ENCODE results near the gene CSNK1G1.

Gene CSNK1G1

DNA sequence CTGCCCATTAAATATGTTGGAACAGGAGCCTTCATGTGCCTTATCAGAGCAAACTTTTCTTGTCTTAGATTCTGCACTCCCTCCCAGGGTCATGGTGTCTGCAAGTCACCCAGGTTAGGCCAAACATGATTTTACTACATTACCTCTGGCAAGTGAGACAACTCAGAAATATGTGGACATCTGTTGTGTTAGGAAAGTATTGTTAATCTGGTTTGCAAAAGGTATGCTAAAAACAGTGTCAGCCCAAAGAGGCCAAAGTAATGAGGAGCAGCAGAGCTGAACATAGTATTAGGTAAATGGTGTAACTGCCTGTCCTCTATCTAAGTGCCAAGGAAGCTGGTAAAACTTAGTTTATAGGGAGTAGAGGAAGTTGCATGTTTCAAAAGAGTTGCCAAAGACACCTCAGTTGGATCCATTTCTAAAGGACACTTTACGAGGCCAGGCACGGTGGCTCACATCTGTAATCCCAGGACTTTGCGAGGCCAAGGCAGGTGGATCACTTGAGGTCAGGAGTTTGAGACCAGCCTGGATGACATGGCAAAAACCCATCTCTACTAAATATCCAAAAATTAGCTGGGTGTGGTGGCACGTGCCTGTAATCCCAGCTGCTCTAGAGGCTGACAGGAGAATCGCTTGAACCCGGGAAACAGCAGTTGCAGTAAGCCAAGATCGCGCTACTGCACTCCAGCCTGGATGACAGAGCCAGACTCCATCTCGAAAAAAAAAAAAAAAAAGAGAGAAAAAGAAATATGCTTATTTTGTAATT lies 170.6 kb downstream of the CSNK1G1 start:
- DNase-seq: no peak

DNA sequence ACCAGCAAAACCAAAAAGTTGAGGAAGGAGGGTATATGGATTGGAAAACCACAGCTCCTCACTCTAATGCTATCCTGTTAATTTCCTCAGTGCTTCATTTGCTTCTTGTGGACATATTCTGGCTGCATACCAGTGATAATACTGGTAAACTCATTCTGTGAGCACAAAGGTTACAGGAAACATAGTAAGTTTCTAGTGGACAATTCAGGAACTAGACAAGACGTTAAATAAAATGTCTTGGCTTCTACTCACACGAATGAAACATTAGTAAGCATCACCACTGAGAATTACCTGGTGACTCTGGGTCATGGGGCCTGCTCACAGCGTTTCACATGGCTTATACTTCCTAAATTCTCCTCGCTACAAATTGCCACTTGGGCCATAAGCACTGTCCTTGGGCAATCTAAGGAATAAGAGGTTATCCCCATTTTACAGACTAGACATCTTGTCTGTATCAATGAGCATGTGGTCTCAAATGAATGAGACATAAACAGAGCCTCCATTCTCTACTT lies 173.1 kb downstream of the CSNK1G1 start:
- DNase-seq: no peak

DNA sequence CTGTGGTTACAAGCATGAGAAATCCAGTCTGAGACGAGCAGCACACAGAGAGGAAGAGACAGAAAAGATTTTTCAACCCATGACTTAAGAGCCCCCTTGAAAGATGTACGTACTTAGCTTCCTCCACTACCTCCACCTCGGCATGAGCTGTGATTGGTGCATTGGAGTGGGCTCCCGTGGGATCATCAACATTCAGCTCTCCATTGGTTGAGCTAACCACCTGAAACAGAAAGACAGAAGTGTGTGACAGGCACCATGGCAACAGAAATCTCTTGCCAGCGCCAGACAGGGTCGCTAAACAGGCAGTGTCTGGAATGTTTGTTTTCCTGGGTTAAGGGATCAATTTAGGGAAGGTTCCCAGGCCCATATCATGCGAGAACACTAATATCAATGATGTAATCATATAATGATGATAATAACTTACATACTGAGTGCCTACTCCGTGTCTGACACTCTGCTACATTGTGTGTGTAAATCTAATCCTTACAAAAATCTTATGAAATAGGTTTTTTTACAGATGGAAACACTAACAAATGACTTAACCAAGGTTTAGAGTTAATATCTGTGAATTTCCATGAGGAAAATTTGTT lies 175.6 kb downstream of the CSNK1G1 start:
- peak in 1 of 2 donors; percentile 71 for DNase-seq

DNA sequence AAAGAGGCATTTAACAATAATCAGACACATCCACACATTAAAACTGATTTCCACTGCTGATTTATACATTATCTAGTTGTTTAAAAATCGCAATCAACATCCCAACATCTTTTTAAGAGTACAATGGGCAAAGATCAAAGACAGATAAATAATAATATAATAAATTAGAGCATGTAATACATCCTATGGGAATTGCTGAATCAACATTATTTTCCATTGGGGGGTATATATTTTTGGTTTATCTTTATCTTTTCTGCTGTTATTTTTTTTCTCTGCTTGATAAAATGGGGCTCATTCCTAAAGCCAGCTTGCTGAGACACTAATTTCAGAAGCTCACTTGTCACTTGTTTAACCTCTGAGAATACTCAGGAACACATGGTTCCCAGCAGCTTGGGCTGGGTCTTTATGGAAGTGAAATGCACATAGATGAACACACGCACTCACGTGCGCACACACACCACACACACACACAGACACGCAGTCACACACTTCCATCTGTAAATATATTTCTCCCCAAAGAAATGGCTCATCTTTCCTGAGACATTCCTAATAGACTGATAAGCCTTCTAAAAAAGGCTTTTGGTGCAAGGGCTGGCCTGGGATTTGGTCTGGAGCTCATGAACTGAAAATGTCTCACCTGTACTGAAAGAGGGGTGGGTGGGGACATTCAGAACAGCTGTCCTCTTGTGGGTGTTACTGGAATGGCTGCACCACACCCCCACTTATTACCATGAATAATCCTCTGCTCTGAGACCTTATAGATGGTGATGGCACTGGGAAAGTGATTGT lies 189.7 kb downstream of the CSNK1G1 start:
- no peak for DNase-seq

DNA sequence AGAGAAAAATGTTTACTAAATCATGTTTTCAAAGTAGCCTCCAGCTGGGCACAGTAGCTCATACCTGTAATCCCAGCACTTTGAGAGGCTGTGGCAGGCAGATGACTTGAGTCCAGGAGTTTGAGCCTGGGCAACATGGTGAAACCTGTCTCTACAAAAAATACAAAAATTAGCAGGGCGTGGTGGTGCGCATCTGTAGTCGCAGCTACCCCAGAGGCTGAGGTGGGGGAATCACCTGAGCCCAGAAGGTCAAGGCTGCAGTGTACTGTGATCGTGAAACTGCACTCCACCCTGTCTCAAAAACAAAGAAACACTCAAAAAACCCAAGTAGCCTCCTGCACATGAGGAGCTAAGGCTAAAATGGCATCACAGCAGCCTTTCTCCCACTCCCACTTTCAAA lies 191.5 kb downstream of the CSNK1G1 start:
- no peak for DNase-seq

DNA sequence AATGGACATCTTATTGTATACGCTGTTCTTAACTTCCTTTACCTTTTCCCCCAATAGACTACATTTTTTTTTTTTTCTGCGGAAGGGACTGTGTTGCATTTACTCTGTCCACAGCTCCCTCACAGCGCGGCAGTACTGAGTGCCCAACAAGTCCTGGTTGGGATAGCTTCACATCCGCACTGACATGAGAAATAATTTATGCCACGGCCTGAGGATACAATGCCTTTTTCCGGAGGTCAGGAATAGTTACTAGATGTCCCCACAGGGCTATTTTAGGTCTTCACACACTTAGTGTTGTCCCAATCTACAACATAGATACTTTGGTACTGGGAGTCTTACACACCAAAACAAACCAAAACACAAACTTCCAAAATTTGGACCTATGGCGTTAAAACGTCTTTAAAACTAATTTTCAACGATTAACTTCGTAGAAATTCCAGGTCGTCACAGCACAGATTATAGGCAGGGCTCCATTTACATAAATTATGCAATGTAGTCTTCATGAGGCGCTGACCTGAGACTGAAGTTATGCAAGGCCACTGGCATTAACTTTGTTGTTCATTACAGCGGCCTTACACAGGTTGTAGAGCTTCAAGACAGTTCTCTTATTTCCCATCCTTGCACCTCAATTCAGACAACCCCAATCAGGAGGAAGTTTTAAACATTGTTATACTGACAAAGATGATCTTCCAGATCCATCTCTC lies 192.2 kb downstream of the CSNK1G1 start:
- no peak for DNase-seq

DNA sequence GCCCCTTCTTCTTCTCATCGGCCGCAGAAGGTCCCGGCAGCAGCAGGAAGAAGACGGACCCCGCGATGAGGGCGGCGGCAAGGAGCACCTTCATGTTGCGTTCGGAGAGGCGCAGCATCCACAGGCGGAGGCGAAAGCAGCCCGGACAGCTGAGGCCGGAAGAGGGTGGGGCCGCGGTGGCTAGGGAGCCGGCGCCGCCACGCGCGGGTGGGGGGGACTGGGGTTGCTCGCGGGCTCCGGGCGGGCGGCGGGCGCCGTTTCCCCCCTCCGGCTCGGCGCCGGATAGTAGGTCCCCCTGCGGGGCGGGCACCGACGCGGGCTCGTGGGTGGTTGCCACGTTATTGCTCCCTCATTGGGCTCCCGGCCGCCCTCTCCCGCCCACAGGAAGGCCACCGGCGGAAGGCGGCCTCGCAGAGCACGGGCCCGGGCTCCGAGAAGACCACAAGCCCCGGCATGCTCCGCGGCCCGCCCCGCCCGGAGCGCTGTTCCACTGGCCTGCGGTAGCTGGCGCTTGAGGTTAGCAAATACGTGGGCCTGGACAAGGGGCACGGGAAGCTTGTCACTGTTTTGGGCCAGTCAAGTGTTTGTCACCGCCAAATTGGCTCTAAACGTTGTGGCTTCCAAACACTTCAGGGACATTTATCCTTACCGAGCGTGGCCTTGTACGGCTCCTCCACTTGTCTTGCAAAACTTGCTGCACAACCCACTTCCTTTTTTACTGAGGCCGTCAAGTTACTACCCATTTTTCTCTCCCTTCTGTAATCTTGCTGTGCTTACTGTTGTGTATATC lies 192.9 kb downstream of the CSNK1G1 start, which contains the start of gene PPIB:
Gene PPIB (minus strand): TSS at position 154 of the 790 bp plus-strand sequence. CDS start 36 bp downstream, at position 118.
- peak; percentile 96 to 98 for DNase-seq

DNA sequence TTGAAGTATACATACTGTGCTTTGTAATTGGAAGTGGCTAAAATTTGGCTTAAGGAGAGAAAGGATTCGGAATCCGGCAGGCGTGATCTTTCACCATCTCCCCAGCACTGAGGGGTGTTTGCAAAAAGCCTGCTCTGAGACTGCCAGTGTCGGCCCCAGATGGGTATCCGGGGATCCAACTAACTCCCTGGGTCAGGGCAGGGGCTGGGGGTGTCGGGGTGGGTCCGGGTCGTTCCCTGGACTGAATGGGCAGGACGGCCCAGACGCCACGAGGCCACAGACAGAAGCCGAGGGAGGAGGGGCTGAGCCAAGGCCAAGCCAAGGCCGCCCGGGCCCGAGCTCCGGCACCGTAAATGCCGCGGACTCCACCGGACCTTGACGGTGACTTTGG lies 193.5 kb downstream of the CSNK1G1 start:
- no peak for DNase-seq

DNA sequence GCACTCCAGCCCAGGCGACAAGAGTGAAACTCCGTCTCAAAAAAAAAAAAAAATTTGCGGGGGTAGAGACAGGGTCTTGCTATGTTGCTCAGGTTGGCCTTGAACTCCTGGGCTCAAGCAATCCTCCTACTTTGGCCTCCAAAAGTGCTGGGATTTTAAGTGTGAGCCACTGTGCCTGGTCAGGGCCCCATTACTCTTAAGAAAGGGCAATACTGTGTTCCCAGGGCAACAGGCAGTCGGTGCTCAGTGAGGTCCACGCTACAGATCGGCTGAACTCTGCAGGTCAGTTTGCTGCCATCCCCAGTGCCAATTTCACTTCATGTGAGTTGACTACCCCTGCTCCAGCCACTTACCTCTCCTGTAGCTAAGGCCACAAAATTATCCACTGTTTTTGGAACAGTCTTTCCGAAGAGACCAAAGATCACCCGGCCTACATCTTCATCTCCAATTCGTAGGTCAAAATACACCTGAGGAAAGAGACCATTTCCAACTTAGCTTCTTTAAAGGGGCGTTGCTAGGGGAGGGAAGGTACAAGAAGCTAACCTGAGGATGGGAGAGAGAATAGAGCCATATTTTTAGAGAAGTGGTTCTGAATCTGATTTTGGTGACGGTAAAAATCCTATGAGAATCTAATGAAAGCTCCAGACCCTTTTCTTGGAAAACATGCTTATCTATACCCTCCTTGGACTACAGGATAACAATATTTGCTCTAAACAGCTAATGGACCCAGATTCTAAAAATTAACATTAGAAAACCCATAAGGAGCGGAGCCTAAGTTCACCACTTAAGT lies 194.1 kb downstream of the CSNK1G1 start:
- no peak for DNase-seq

DNA sequence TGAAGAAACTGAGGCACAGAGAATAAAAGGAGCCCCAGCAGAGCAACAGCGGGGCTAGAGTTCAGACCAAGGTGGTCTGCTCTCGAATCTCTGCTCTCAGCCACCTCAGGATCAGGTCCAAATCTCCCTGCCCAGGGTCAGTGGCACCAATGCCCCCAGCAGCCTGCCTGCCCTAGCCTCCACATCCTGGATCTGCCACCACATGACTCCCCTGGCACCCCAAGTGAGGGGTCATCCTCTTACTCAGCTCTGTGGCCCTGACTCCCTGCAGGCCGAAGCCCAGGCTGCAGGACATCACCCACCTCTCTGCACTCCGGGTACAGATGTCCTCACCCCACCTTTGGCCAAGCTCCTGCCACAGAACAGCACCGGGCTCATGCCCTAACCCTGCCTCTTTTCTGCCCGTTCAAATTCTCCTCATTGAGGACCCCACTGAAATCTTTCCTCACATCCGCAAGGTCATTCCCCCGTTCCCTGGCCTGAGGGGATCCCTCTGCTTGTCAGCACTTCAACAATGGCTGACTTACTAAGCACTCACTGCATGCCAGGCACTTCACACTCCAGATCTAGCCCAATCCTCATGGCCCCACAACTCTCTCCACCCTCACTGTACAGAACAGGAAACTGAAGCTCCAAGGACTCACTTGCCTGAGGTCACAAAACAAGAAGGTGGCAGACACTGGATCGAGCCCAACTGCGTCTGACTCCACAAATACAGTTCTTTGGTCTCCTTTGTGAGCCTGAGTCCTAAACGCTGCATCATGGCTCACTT lies 197.4 kb downstream of the CSNK1G1 start:
- no peak for DNase-seq

DNA sequence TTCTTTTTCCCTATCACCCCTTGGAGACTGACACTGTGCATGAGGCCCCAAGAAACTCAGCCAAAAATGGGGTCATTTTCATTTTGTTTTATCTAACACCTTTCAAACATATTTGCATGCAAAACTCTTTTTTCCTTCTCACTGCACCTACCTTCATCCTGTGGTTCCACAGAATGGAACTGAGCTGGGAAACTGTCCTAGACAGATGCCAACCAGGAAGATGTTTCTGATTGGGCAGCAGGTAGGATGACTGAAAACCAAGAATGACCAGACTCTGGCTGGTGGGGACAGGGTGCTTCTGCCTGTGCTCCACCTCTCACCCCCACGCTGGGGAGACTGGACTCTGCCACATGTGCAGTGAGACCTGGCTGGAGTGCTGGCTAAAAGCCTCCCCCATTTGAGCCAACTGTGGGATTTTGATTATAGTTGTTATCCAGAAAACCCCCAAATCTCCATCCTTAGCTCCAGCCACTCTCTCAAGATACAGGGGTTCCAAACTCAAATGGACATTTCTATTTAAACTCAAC lies 198.3 kb downstream of the CSNK1G1 start:
- no peak for DNase-seq

DNA sequence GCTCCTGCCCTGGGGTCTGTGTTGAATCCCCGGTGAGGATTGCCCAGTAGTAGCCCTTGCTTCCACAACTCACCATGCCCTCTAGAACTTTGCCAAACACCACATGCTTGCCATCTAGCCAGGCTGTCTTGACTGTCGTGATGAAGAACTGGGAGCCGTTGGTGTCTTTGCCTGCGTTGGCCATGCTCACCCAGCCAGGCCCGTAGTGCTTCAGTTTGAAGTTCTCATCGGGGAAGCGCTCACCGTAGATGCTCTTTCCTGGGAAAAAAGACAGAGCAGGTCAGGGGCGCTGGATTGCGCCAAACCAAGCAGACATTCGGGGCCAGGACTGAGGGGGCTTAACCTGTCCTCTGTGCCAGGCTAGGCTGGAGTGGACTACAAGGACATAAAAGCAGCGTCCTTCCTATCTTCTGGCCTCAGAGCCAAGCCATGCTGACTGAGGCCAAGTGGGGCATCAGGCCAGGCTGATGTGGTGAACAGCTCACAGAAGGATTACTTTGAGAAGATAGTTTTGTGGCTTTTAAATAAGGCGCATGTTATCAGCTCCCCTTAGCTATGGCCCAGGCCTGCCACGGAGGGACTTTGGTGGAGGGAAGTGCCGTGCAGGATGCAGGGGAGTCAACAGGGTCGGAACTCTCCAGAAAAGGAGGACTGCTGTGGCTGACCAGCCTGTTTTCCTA lies 199.2 kb downstream of the CSNK1G1 start:
- no peak for DNase-seq

DNA sequence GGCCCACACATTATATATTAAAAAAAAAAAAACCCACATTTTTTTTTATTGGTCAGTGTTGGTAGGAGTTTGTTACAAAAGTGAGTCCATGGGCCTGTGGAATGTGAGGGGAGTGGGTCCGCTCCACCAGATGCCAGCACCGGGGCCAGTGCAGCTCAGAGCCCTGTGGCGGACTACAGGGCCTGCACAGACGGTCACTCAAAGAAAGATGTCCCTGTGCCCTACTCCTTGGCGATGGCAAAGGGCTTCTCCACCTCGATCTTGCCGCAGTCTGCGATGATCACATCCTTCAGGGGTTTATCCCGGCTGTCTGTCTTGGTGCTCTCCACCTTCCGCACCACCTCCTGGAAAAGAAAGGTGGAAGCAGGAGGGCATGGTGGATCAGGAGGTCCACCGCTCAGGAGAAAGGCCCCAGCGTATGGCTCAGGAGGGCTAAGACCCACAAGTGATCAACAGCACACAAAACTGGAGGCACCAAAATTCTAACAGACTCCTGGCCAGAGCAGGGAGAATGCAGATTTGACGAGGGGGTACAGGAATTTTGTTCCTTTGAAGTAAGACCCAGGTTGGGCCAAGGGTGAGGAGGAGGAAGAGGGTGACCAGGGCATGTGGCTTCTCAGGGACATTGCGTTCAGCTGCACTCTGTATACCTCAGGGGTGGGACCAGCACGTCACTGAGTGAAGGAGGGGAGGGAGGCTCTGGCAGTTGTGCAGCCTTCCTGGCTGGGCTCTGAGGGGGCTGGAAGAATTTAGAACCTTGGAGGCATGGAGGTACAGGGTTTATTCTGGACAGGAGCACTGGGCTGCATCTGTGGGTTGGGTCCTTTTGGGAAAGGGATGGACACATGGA lies 199.9 kb downstream of the CSNK1G1 start:
- no peak for DNase-seq

DNA sequence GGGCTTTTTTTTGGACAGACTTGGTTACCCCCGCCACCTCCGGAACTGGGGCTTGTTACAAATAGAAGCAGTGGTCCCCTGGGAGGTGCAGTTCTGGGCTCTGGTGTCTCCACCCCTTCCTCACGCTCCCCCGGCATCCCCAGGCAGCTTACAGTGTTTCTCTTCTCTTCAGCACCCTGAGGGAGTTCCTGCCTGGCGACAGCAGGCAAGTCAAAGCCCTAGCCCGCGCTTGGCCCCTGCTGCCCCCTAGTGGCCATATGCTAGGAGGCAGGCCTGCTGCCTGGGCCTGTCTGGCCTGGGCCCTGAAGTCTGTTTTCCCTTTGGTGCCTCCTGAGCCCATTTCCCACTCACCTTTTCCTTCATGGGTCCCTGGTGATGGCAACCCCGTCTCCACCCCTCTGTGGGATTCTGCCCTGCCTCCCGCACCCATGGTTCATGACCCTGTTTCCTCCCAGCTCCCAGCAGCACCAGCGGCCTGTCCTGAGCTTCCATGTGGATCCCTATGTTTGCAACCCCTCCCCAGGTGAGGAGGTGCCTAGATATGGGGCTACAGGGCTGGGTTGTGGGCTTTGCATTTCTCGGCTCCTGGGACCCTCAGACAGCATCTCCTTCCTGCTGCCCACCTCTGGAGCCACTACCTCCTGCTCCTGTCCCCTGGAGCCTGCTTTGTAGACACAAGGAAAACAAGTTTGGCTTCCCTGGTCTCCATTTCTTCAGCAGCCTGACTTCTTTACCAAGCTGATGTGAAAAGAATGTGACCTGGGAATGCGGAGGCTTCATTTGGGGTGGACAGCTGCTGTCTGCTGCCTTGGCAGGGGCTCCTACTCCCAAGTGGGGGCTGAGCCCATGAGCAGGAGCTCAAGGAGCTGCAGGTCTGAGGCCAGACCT lies 202.2 kb downstream of the CSNK1G1 start:
- DNase-seq: peak; percentile 90 to 91

DNA sequence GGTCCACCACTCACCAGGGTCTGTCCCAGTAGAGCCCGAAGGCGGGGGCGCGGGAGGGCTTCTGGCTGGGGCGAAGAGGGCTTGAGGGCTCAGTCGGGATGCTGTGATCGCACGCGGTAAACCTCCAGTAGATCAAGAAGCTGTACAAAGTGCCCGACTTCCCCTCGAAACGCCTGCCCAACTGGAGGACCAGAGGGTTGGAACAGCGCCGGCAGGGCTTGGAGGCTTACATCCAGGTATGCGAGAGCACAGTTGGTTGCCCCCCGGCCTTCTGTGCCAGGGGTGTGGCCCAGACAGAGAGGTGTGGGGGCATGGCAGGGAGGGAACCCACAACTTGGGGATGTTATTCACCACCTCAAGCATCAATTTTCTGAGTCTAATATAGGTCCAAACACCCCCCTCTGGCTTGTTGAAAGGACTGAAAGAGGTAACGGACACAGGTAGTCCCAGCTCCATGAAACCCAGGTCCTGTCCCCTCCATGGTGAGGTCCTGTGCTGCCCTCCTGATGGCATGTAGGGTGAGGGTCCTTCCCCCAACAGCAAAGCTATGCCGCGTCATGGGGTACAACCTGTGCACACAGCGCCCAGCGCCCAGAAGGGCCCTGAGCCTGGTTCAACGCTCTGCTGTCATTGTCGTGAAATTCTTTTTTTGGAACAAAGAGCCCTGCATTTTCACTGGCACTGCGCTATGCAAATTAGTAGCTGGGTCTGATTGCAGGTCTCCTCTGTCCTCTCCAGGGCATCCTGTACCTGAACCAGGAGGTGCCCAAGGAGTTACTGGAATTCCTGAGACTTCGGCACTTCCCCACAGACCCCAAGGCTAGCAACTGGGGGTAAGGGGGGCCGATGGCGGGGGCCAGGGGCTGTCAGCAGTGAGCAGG lies 203.2 kb downstream of the CSNK1G1 start:
- DNase-seq: no peak
